ENCODE measurements around the gene TMEM89. TPM values are rescaled to one million over a fixed set of nuclear protein-coding genes. Genes with fewer than 3 reads are reported as not detected.

TMEM89 gene
- polyA plus RNA-seq, 3 donors, result not detected

- no peak for DNase-seq
Measured at GRCh38 chr3:48592519-48593087, 29.0 kb downstream of the TMEM89 start.

GRCh38 chr3:48591886-48592518, 29.6 kb downstream of the TMEM89 start:
- DNase-seq, result no peak

- no peak for DNase-seq
Measured at GRCh38 chr3:48591436-48591835, 30.1 kb downstream of the TMEM89 start.

GRCh38 chr3:48588230-48588629, 33.3 kb downstream of the TMEM89 start:
- no peak for DNase-seq

GRCh38 chr3:48587686-48588085, 33.9 kb downstream of the TMEM89 start:
- DNase-seq, result no peak

GRCh38 chr3:48585411-48585810, 36.2 kb downstream of the TMEM89 start:
- DNase-seq, result no peak

- no peak for DNase-seq
Measured at GRCh38 chr3:48584836-48585235, 36.7 kb downstream of the TMEM89 start.

GRCh38 chr3:48581621-48582481, 39.7 kb downstream of the TMEM89 start:
- no peak for DNase-seq

GRCh38 chr3:48576647-48577046, 44.9 kb downstream of the TMEM89 start:
- DNase-seq, result no peak

- no peak for DNase-seq
Measured at GRCh38 chr3:48575366-48575765, 46.2 kb downstream of the TMEM89 start.

- DNase-seq, result no peak
Measured at GRCh38 chr3:48573973-48574585, 47.5 kb downstream of the TMEM89 start.

- DNase-seq, result no peak
Measured at GRCh38 chr3:48572517-48572916, 49.1 kb downstream of the TMEM89 start.

GRCh38 chr3:48571938-48572337, 49.6 kb downstream of the TMEM89 start:
- DNase-seq, result no peak

Other genes starting within 250 kb of the TMEM89 start
- gene FBXW12, start 249.6 kb downstream of the TMEM89 start, polyA plus RNA-seq (ENCODE audit: insufficient read length in 3 of 3), result 1 to 10 TPM in 2 of 3 donors, under 1 TPM in 1; 0.34 to 1.2 (median 1.1) TPM
- gene PLXNB1, start 191.7 kb downstream of the TMEM89 start, polyA plus RNA-seq (ENCODE audit: insufficient read length in 3 of 3), result 100 to 1,000 TPM; 181 to 239 (median 234) TPM
- 10 to 100 TPM; 28.7 to 32.9 (median 29.2) TPM for gene CCDC51, start 181.7 kb downstream of the TMEM89 start, polyA plus RNA-seq (ENCODE audit: insufficient read length in 3 of 3)
- gene TMA7, start 181.5 kb downstream of the TMEM89 start, polyA plus RNA-seq (ENCODE audit: insufficient read length in 3 of 3), result 100 to 1,000 TPM; 250 to 316 (median 307) TPM
- gene ATRIP, start 175.0 kb downstream of the TMEM89 start, polyA plus RNA-seq (ENCODE audit: insufficient read length in 3 of 3), result 10 to 100 TPM; 12.3 to 14.3 (median 13.2) TPM
- gene SHISA5, start 117.6 kb downstream of the TMEM89 start, polyA plus RNA-seq (ENCODE audit: insufficient read length in 3 of 3), result 100 to 1,000 TPM; 101 to 126 (median 109) TPM
- gene PFKFB4, start 65.0 kb downstream of the TMEM89 start, polyA plus RNA-seq (ENCODE audit: insufficient read length in 3 of 3), result 1 to 10 TPM; 5.3 to 6.2 (median 6.0) TPM
- under 1 TPM; 0.26 to 0.51 (median 0.40) TPM for gene UCN2, start 58.0 kb downstream of the TMEM89 start, polyA plus RNA-seq (ENCODE audit: insufficient read length in 3 of 3)
- 10 to 100 TPM; 24.4 to 31.6 (median 24.8) TPM for gene COL7A1, start 26.4 kb downstream of the TMEM89 start, polyA plus RNA-seq (ENCODE audit: insufficient read length in 3 of 3)
- 100 to 1,000 TPM; 310 to 328 (median 322) TPM for gene UQCRC1, start 12.1 kb downstream of the TMEM89 start, polyA plus RNA-seq (ENCODE audit: insufficient read length in 3 of 3)
- gene SLC26A6, start 13.7 kb upstream of the TMEM89 start, polyA plus RNA-seq (ENCODE audit: insufficient read length in 3 of 3), result 10 to 100 TPM; 27.4 to 34.6 (median 33.1) TPM
- gene CELSR3, start 41.1 kb upstream of the TMEM89 start, polyA plus RNA-seq (ENCODE audit: insufficient read length in 3 of 3), result 1 to 10 TPM; 1.2 to 1.6 (median 1.3) TPM
- gene NCKIPSD, start 64.1 kb upstream of the TMEM89 start, polyA plus RNA-seq (ENCODE audit: insufficient read length in 3 of 3), result 10 to 100 TPM; 21.0 to 22.8 (median 22.7) TPM
- 100 to 1,000 TPM; 200 to 263 (median 240) TPM for gene IP6K2, start 95.5 kb upstream of the TMEM89 start, polyA plus RNA-seq (ENCODE audit: insufficient read length in 3 of 3)
- gene PRKAR2A, start 226.1 kb upstream of the TMEM89 start, polyA plus RNA-seq (ENCODE audit: insufficient read length in 3 of 3), result 10 to 100 TPM; 36.9 to 45.6 (median 39.1) TPM